Measurements from ENCODE around the gene CCDC154.

- no peak for TF ChIP-seq EP300 (IDR thresholded peaks at IDR 0.05)
- no peak for TF ChIP-seq CTCF (IDR thresholded peaks at IDR 0.05)
Measured at GRCh38 chr16:1398826-1399581, 45.4 kb downstream of the CCDC154 start.
